PC-3 (cell line): Measurements from ENCODE around the gene IFNLR1. TPM values are rescaled to one million over a fixed set of nuclear protein-coding genes. Genes with fewer than 3 reads are reported as not detected.

Experiments used
- ATAC-seq: fragments of 200-7000 bp; cut with Tn5 transposase; 2 replicates; pipeline ENCODE4 v1.9.1; 2020; ENCODE audit warnings: mild to moderate bottlenecking, moderate library complexity
- BruUV-seq: library from RNA; stranded (reverse); fragments of 400-500 nt; replicated peaks from 2 replicates; lab custom pipeline; 2021; lab: Mats Ljungman, UMichigan
- CTCF ChIA-PET: fragments of 300-600 bp; sonication (Branson Sonifier 250); formaldehyde crosslinking; loops from one replicate; lab custom pipeline; 2022; ENCODE audit warnings: antibody characterized with exemption; lab: Charles Lee
- POLR2A ChIA-PET: fragments of 300-600 bp; sonication (Branson Sonifier 250); formaldehyde crosslinking; loops from one replicate; lab custom pipeline; 2022; ENCODE audit warnings: antibody characterized with exemption; ENCODE audit not compliant: unreplicated experiment; lab: Charles Lee
- DNase-seq: peaks from one replicate; pipeline ENCODE4 v3.0.0-alpha.2; 2015
- H2AFZ ChIP-seq: fragments of 300-600 bp; sonication (generic); 2 replicates; pipeline ENCODE4 v1.6.0; 2016; ENCODE audit warnings: antibody characterized with exemption, low read length
- H3F3A ChIP-seq: fragments of 300-600 bp; sonication (generic); one replicate; pipeline ENCODE4 v1.6.0; 2017; ENCODE audit warnings: antibody characterized with exemption, low read length, control low read depth, mild to moderate bottlenecking; ENCODE audit not compliant: unreplicated experiment
- H3K27ac ChIP-seq: fragments of 300-600 bp; sonication (generic); 2 replicates; pipeline ENCODE4 v1.5.1; 2016; ENCODE audit warnings: mild to moderate bottlenecking, low read length
- H3K27me3 ChIP-seq: fragments of 300-600 bp; sonication (generic); 2 replicates; pipeline ENCODE4 v1.6.1; 2016; ENCODE audit warnings: low read length, mixed read lengths
- H3K36me3 ChIP-seq: fragments of 300-600 bp; sonication (generic); 2 replicates; pipeline ENCODE4 v1.6.1; 2016; ENCODE audit warnings: low read depth, mixed run types, low read length, mixed read lengths
- H3K4me1 ChIP-seq: fragments of 300-600 bp; sonication (generic); 2 replicates; pipeline ENCODE4 v1.5.1; 2016; ENCODE audit warnings: low read length; ENCODE audit not compliant: insufficient read depth
- H3K4me2 ChIP-seq: fragments of 300-600 bp; sonication (generic); 2 replicates; pipeline ENCODE4 v1.6.0; 2016; ENCODE audit warnings: low read length
- H3K4me3 ChIP-seq: fragments of 300-600 bp; sonication (generic); 2 replicates; pipeline ENCODE4 v1.5.1; 2016; ENCODE audit warnings: mild to moderate bottlenecking, low read length, mixed read lengths
- H3K79me2 ChIP-seq: fragments of 300-600 bp; sonication (generic); 2 replicates; pipeline ENCODE4 v1.6.1; 2017; ENCODE audit warnings: low read length, mixed read lengths
- H3K9ac ChIP-seq: fragments of 300-600 bp; sonication (generic); 2 replicates; pipeline ENCODE4 v1.6.0; 2016; ENCODE audit warnings: mild to moderate bottlenecking, low read length
- H3K9me2 ChIP-seq: fragments of 300-600 bp; sonication (generic); replicated peaks from 2 replicates; pipeline ENCODE4 v1.6.1; 2016; ENCODE audit warnings: mixed run types, low read length, mixed read lengths
- H3K9me3 ChIP-seq: fragments of 300-600 bp; sonication (generic); 2 replicates; pipeline ENCODE4 v1.6.1; 2016; ENCODE audit warnings: low read length, mixed read lengths
- H4K20me1 ChIP-seq: fragments of 300-600 bp; sonication (generic); 2 replicates; pipeline ENCODE4 v1.6.1; 2016; ENCODE audit warnings: low read length, mixed read lengths
- EZH2 ChIP-seq: fragments of 300-600 bp; sonication (generic); IDR thresholded peaks from one replicate; pipeline ENCODE4 v1.6.1; 2017; ENCODE audit warnings: antibody characterized with exemption, mild to moderate bottlenecking, low read length; ENCODE audit not compliant: unreplicated experiment
- EZH2phosphoT487 ChIP-seq: fragments of 300-600 bp; sonication (generic); IDR thresholded peaks from 2 replicates; pipeline ENCODE4 v1.6.1; 2018; ENCODE audit warnings: mild to moderate bottlenecking, antibody characterized with exemption, low read length, borderline replicate concordance
- intact Hi-C: fragments of 100-400 bp; cut with micrococcal nuclease; formaldehyde crosslinking; loops from 2 replicates; pipeline ENCODE4 v1.9.0; 2023
- total RNA-seq: library from RNA; depleted of rRNA; stranded (reverse); fragments of >200 nt; gene quantifications from 2 replicates; pipeline ENCODE4 v1.2.3, GENCODE V29; 2014
- TF ChIP-seq, protein P1 (sequence below): fragments of 300-600 bp; sonication (generic); conservative IDR thresholded peaks from 2 replicates; pipeline ENCODE4 v1.5.1; 2017; ENCODE audit warnings: antibody characterized with exemption, low read depth, mild to moderate bottlenecking, low read length

IFNLR1 gene
- total RNA-seq, 1 experiment from 2014 or later, result 9.5 TPM

GRCh38 chr1:24233684-24234600 is 46.9 kb upstream of the IFNLR1 start:
- H3K36me3 ChIP-seq, result no peaks in the 10 kb centered on the region
- ChIA-PET CTCF (no interaction called here), POLR2A (no interaction called here)
- H4K20me1 ChIP-seq, result no peaks in the 10 kb centered on the region
- H3K4me2 ChIP-seq, result no peak overlapping the region
- intact Hi-C loops, result no loop called here
- ATAC-seq (no peak), DNase-seq (no peak)
- no peak overlapping the region for H3K4me3 ChIP-seq
- no peak overlapping the region for H2AFZ ChIP-seq
- H3K9me2 ChIP-seq, result no peaks in the 10 kb centered on the region
- no peak for TF ChIP-seq EZH2phosphoT487
- TF ChIP-seq, protein P1, sequence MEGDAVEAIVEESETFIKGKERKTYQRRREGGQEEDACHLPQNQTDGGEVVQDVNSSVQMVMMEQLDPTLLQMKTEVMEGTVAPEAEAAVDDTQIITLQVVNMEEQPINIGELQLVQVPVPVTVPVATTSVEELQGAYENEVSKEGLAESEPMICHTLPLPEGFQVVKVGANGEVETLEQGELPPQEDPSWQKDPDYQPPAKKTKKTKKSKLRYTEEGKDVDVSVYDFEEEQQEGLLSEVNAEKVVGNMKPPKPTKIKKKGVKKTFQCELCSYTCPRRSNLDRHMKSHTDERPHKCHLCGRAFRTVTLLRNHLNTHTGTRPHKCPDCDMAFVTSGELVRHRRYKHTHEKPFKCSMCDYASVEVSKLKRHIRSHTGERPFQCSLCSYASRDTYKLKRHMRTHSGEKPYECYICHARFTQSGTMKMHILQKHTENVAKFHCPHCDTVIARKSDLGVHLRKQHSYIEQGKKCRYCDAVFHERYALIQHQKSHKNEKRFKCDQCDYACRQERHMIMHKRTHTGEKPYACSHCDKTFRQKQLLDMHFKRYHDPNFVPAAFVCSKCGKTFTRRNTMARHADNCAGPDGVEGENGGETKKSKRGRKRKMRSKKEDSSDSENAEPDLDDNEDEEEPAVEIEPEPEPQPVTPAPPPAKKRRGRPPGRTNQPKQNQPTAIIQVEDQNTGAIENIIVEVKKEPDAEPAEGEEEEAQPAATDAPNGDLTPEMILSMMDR, result no peak
- no peak for TF ChIP-seq EZH2
- no peaks in the 10 kb centered on the region for H3K27me3 ChIP-seq
- no peaks in the 10 kb centered on the region for H3K79me2 ChIP-seq
- H3K27ac ChIP-seq, result no peak overlapping the region
- no peaks in the 10 kb centered on the region for H3F3A ChIP-seq
- no TSS peak for BruUV-seq
- H3K9me3 ChIP-seq, result no peaks in the 10 kb centered on the region
- no peak overlapping the region for H3K9ac ChIP-seq
- peaks cover 19% of the 10 kb centered on the region for H3K4me1 ChIP-seq

DNA sequence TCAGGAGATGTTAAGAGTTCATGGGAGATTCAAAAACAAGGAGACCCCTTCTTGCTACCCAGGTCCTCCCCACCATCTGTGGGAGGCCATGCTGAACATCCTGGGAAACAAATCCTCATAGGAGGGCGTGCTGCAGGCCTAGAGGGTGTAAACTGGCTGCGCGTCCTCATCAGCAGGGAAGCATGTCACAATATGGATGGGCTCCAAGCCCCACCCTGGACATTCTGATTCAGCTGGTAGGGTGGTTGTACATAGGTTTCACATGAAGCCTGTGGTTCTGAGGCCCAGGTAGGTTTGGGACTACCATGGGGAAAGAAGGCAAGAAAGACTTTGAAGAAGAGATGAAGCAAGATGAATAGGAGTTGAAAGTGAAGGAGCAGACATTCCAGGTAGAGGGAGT is 44.6 kb upstream of the IFNLR1 start:
- no peaks in the 10 kb centered on the region for H3K9me2 ChIP-seq
- H3K9me3 ChIP-seq, result no peaks in the 10 kb centered on the region
- no peak overlapping the region for H3K9ac ChIP-seq
- POLR2A ChIA-PET, result no interaction called here
- intact Hi-C loops, result no loop called here
- H3K27ac ChIP-seq, result no peak overlapping the region
- CTCF ChIA-PET, result no interaction called here
- H3F3A ChIP-seq, result no peaks in the 10 kb centered on the region
- no TSS peak for BruUV-seq
- no peak overlapping the region for H3K4me3 ChIP-seq
- H4K20me1 ChIP-seq, result no peaks in the 10 kb centered on the region
- no peak overlapping the region for H3K4me2 ChIP-seq
- peaks cover 10% of the 10 kb centered on the region for H3K4me1 ChIP-seq
- H3K36me3 ChIP-seq, result no peaks in the 10 kb centered on the region
- no peaks in the 10 kb centered on the region for H3K79me2 ChIP-seq
- TF ChIP-seq EZH2, result no peak
- TF ChIP-seq, protein P1, result no peak
- TF ChIP-seq EZH2phosphoT487, result no peak
- no peak overlapping the region for H2AFZ ChIP-seq
- no peaks in the 10 kb centered on the region for H3K27me3 ChIP-seq
- ATAC-seq (no peak), DNase-seq (no peak)

DNA sequence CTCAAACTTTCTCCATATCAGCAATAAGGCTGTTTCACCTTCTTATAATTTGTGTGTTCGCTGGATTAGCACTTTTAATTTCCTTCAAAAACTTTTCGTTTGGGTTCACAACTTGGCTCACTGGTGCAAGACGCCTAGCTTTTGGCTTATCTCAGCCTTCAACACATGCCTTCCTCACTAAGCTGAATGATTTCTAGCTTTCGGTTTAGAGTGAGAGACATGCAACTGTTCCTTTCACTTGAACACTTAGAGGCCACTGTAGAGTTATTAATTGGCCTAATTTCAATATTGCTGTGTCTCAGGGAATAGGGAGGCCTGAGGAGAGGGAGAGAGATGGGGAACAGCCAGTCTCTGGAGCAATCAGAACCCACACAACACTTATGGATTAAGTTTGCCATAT is 41.2 kb upstream of the IFNLR1 start:
- no peak overlapping the region for H3K27ac ChIP-seq
- BruUV-seq, result no TSS peak
- no peaks in the 10 kb centered on the region for H3K4me1 ChIP-seq
- CTCF ChIA-PET, result no interaction called here
- H3K4me2 ChIP-seq, result no peak overlapping the region
- H3K9me3 ChIP-seq, result no peaks in the 10 kb centered on the region
- H3K27me3 ChIP-seq, result no peaks in the 10 kb centered on the region
- TF ChIP-seq EZH2 (no peak), EZH2phosphoT487 (no peak)
- TF ChIP-seq, protein P1, result no peak
- no peaks in the 10 kb centered on the region for H3K79me2 ChIP-seq
- H2AFZ ChIP-seq, result no peak overlapping the region
- no peak overlapping the region for H3K4me3 ChIP-seq
- no peaks in the 10 kb centered on the region for H3K9me2 ChIP-seq
- H3K36me3 ChIP-seq, result no peaks in the 10 kb centered on the region
- no peaks in the 10 kb centered on the region for H3F3A ChIP-seq
- DNase-seq (no peak), ATAC-seq (no peak)
- POLR2A ChIA-PET, result no interaction called here
- no peaks in the 10 kb centered on the region for H4K20me1 ChIP-seq
- intact Hi-C loops, result no loop called here
- H3K9ac ChIP-seq, result no peak overlapping the region
